ENCODE results near the gene VPS41.

DNA sequence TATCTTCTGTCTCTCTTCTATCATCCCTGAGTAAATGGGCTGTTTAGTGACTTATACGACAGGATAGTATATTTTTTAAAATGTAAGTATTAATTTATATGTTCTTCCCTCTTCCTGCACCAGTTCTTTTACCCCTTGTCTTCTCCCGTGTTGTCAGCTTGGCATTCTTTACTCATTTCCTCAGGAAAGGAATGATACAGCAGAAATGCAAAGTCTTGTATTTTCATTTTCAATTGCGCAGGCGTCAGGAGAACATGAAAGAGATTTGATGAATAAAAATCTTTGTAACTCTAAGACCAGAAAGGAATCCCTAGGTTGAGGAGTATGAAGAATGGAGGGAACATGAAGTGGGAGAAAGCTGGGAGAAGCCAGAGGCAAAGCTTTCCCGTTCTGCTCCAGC, 18.8 kb upstream of the VPS41 start:
- TF ChIP-seq POLR2A (IDR thresholded peaks at IDR 0.05; ENCODE audit: low read length), result no peak
- no peak for TF ChIP-seq GATA1 (IDR thresholded peaks at IDR 0.05; ENCODE audit: low read depth, low read length)

Data from erythroblast (primary cell).